Astrocyte (in vitro differentiated cells and primary cell): Measurements from ENCODE around the gene TCEA2. TPM values are rescaled to one million over a fixed set of nuclear protein-coding genes. Genes with fewer than 3 reads are reported as not detected.
A peak's percentile ranks its signal among the peaks of the same experiment; 100 is the strongest.

ENCODE experiments used
- DNase-seq: peaks from one replicate; pipeline ENCODE4 v3.0.0-alpha.2; 2010; ENCODE audit warnings: low read depth
- FAIRE-seq: peaks from 2 replicates; lab custom pipeline; 2011; peaks lifted over from hg19 to GRCh38; lab: Jason Lieb, UNC
- H2AFZ ChIP-seq: 2 replicates; pipeline ENCODE4 v1.6.0; 2012; ENCODE audit warnings: low read depth, low read length, inconsistent platforms
- H3K27ac ChIP-seq: 2 replicates; pipeline ENCODE4 v1.5.1; 2011; ENCODE audit warnings: low read depth, low read length, inconsistent platforms
- H3K27me3 ChIP-seq: 2 replicates; pipeline ENCODE4 v1.6.0; 2011; ENCODE audit warnings: low read length, inconsistent platforms; ENCODE audit not compliant: insufficient read depth
- H3K36me3 ChIP-seq: 2 replicates; pipeline ENCODE4 v1.5.1; 2011; ENCODE audit warnings: low read length, inconsistent platforms; ENCODE audit not compliant: insufficient read depth
- H3K4me1 ChIP-seq: 2 replicates; pipeline ENCODE4 v1.5.1; 2011; ENCODE audit warnings: low read length, inconsistent platforms; ENCODE audit not compliant: insufficient read depth
- H3K4me2 ChIP-seq: 2 replicates; pipeline ENCODE4 v1.6.0; 2012; ENCODE audit warnings: low read length, inconsistent platforms
- H3K4me3 ChIP-seq: 2 replicates; pipeline ENCODE4 v1.5.1; 2011; ENCODE audit warnings: low read depth, mild to moderate bottlenecking, low read length, inconsistent platforms; ENCODE audit not compliant: insufficient read depth
- H3K79me2 ChIP-seq: 2 replicates; pipeline ENCODE4 v1.6.0; 2012; ENCODE audit warnings: mild to moderate bottlenecking, low read length, inconsistent platforms; ENCODE audit not compliant: insufficient read depth
- H3K9ac ChIP-seq: 2 replicates; pipeline ENCODE4 v1.6.0; 2012; ENCODE audit warnings: mild to moderate bottlenecking, low read length, inconsistent platforms
- H3K9me3 ChIP-seq: 2 replicates; pipeline ENCODE4 v1.5.1; 2012; ENCODE audit warnings: low read depth, mild to moderate bottlenecking, low read length, inconsistent platforms; ENCODE audit not compliant: insufficient read depth
- H4K20me1 ChIP-seq: 2 replicates; pipeline ENCODE4 v1.6.0; 2012; ENCODE audit warnings: low read length, inconsistent platforms; ENCODE audit not compliant: insufficient read depth
- H3K27ac Mint-ChIP-seq: one replicate; pipeline ENCODE4 v1.8.0; 2021; ENCODE audit warnings: mild to moderate bottlenecking, mixed read lengths; ENCODE audit not compliant: unreplicated experiment
- H3K27me3 Mint-ChIP-seq: one replicate; pipeline ENCODE4 v1.8.0; 2021; ENCODE audit warnings: low read depth, mixed read lengths; ENCODE audit not compliant: unreplicated experiment
- H3K36me3 Mint-ChIP-seq: one replicate; pipeline ENCODE4 v1.8.0; 2021; ENCODE audit warnings: low read depth, mixed read lengths; ENCODE audit not compliant: unreplicated experiment
- H3K4me1 Mint-ChIP-seq: one replicate; pipeline ENCODE4 v1.8.0; 2021; ENCODE audit warnings: low read depth, mixed read lengths; ENCODE audit not compliant: unreplicated experiment
- H3K4me3 Mint-ChIP-seq: one replicate; pipeline ENCODE4 v1.8.0; 2021; ENCODE audit warnings: mild to moderate bottlenecking, moderate library complexity, mixed read lengths; ENCODE audit not compliant: unreplicated experiment
- H3K9me3 Mint-ChIP-seq: one replicate; pipeline ENCODE4 v1.8.0; 2021; ENCODE audit warnings: mild to moderate bottlenecking, mixed read lengths; ENCODE audit not compliant: unreplicated experiment
- CTCF ChIP-seq: IDR thresholded peaks from 2 replicates; pipeline ENCODE4 v1.5.1; 2011; ENCODE audit warnings: low read depth, mild to moderate bottlenecking, inconsistent platforms, low read length, moderate library complexity; ENCODE audit not compliant: insufficient read depth
- EZH2 ChIP-seq: IDR thresholded peaks from 2 replicates; pipeline ENCODE4 v1.6.1; 2012; ENCODE audit warnings: mild to moderate bottlenecking, low read length, inconsistent platforms; ENCODE audit not compliant: insufficient read depth
- total RNA-seq: library from RNA; stranded (reverse); gene quantifications from 2 replicates; pipeline ENCODE4 v1.2.1, GENCODE V29; 2021

Gene TCEA2
- total RNA-seq, 1 donor from 2014 or later: 53.1 TPM

GRCh38 chr20:64099880-64100565, 37.0 kb downstream of the TCEA2 start:
- no peak overlapping the region for H3K4me3 ChIP-seq
- Mint-ChIP-seq H3K27ac (no peak overlapping the region), H3K9me3 (no peaks in the 10 kb centered on the region), H3K4me1 (no peaks in the 10 kb centered on the region), H3K36me3 (peaks cover 6% of the 10 kb centered on the region), H3K27me3 (peaks cover 33% of the 10 kb centered on the region), H3K4me3 (no peak overlapping the region)
- DNase-seq (no peak), FAIRE-seq (no peak)
- TF ChIP-seq CTCF (no peak), EZH2 (no peak)
- no peaks in the 10 kb centered on the region for H3K36me3 ChIP-seq
- H3K27ac ChIP-seq: no peak overlapping the region
- no peak overlapping the region for H3K4me2 ChIP-seq
- no peaks in the 10 kb centered on the region for H3K9me3 ChIP-seq
- H2AFZ ChIP-seq: no peak overlapping the region
- no peaks in the 10 kb centered on the region for H3K79me2 ChIP-seq
- no peaks in the 10 kb centered on the region for H4K20me1 ChIP-seq
- peaks cover 24% of the 10 kb centered on the region for H3K27me3 ChIP-seq
- H3K4me1 ChIP-seq: no peaks in the 10 kb centered on the region
- no peak overlapping the region for H3K9ac ChIP-seq

GRCh38 chr20:64100566-64100888, 37.5 kb downstream of the TCEA2 start:
- FAIRE-seq (no peak), DNase-seq (no peak)
- Mint-ChIP-seq H3K9me3 (no peaks in the 10 kb centered on the region), H3K27me3 (peaks cover 33% of the 10 kb centered on the region), H3K27ac (no peak overlapping the region), H3K4me3 (no peak overlapping the region), H3K4me1 (no peaks in the 10 kb centered on the region), H3K36me3 (peaks cover 6% of the 10 kb centered on the region)
- Histone ChIP-seq H3K4me2 (no peak overlapping the region), H3K9ac (no peak overlapping the region), H4K20me1 (no peaks in the 10 kb centered on the region), H3K79me2 (no peaks in the 10 kb centered on the region), H2AFZ (no peak overlapping the region), H3K36me3 (no peaks in the 10 kb centered on the region), H3K27ac (no peak overlapping the region), H3K4me3 (no peak overlapping the region), H3K27me3 (peaks cover 24% of the 10 kb centered on the region), H3K4me1 (no peaks in the 10 kb centered on the region), H3K9me3 (no peaks in the 10 kb centered on the region)
- TF ChIP-seq EZH2 (no peak), CTCF (no peak)

- TF ChIP-seq CTCF (no peak), EZH2 (no peak)
- Mint-ChIP-seq H3K36me3 (peaks cover 6% of the 10 kb centered on the region), H3K4me3 (peak overlapping the region; percentile 69), H3K4me1 (no peaks in the 10 kb centered on the region), H3K27me3 (peaks cover 37% of the 10 kb centered on the region), H3K9me3 (no peaks in the 10 kb centered on the region), H3K27ac (no peak overlapping the region)
- FAIRE-seq: no peak
- DNase-seq: no peak
- Histone ChIP-seq H3K79me2 (no peaks in the 10 kb centered on the region), H2AFZ (no peak overlapping the region), H4K20me1 (no peaks in the 10 kb centered on the region), H3K4me2 (no peak overlapping the region), H3K27ac (no peak overlapping the region), H3K27me3 (peaks cover 24% of the 10 kb centered on the region), H3K9me3 (no peaks in the 10 kb centered on the region), H3K9ac (no peak overlapping the region), H3K36me3 (no peaks in the 10 kb centered on the region), H3K4me3 (no peak overlapping the region), H3K4me1 (no peaks in the 10 kb centered on the region)
Observed at GRCh38 chr20:64100946-64101688, 38.1 kb downstream of the TCEA2 start.
